Spinal cord (tissue), 10 donors: ENCODE data around the gene MSX1. TPM values are rescaled to one million over a fixed set of nuclear protein-coding genes. Genes with fewer than 3 reads are reported as not detected.
A peak's percentile ranks its signal among the peaks of the same experiment; 100 is the strongest.

Experiments used
- DNase-seq, 6 donors: peaks; one replicate each; pipeline versions ENCODE4 v3.0.0 to v3.0.0-alpha.2; 2013 to 2015; ENCODE audit warnings: low spot score in 6 of 6, low read depth in 4 of 6
- H3K27ac ChIP-seq: one replicate; pipeline ENCODE4 v1.5.1; 2013; ENCODE audit warnings: low read depth, low read length, control low read depth
- H3K27me3 ChIP-seq: one replicate; pipeline ENCODE4 v1.6.1; 2013; ENCODE audit warnings: low read length; ENCODE audit not compliant: control insufficient read depth, insufficient read depth
- H3K36me3 ChIP-seq: one replicate; pipeline ENCODE4 v1.6.1; 2013; ENCODE audit warnings: low read length; ENCODE audit not compliant: control insufficient read depth, insufficient read depth
- H3K4me1 ChIP-seq: one replicate; pipeline ENCODE4 v1.6.1; 2013; ENCODE audit warnings: low read length; ENCODE audit not compliant: control insufficient read depth, insufficient read depth
- H3K4me3 ChIP-seq: one replicate; pipeline ENCODE4 v1.5.1; 2013; ENCODE audit warnings: low read depth, low read length, control low read depth
- H3K9me3 ChIP-seq: one replicate; pipeline ENCODE4 v1.6.1; 2013; ENCODE audit warnings: low read length; ENCODE audit not compliant: control insufficient read depth, insufficient read depth
- WGBS: methylation state at CpG from one replicate; pipeline ENCODE4 v1.1.5; 2013; ENCODE audit warnings: missing lambda C conversion rate; ENCODE audit not compliant: insufficient coverage; 5-methylcytosine and 5-hydroxymethylcytosine counted together
- polyA plus RNA-seq, 2 donors: library from polyadenylated mRNA; unstranded; fragments of 120-200 nt; gene quantifications; one replicate each; pipeline ENCODE4 v1.2.1, GENCODE V29; 2013; ENCODE audit not compliant: insufficient read length in 2 of 2
- total RNA-seq, 2 donors: library from RNA; depleted of rRNA in 1 of 2; stranded (reverse); fragments of 120-200 nt in 1 of 2; fragments of >200 nt in 1 of 2; gene quantifications; one replicate each; pipeline versions ENCODE4 v1.2.3 to v1.2.4, GENCODE V29; 2013 to 2014
- donor health status: healthy.

The MSX1 gene
- total and polyA plus RNA-seq, 4 donors: 1.7 to 48.8 (median 11.0) TPM

- H3K27ac ChIP-seq: no peak overlapping the region
- peak in 1 of 6 donors; percentile 30 for DNase-seq
- no peak overlapping the region for H3K4me3 ChIP-seq
- 52% methylated on average over 15 of the region's 16 CpGs for WGBS
- no peaks in the 10 kb centered on the region for H3K9me3 ChIP-seq
- H3K4me1 ChIP-seq: peaks cover 54% of the 10 kb centered on the region
- peaks cover 92% of the 10 kb centered on the region for H3K27me3 ChIP-seq
- H3K36me3 ChIP-seq: peaks cover 10% of the 10 kb centered on the region
Measured at GRCh38 chr4:4862071-4862551, 2.6 kb downstream of the MSX1 start.

- H3K4me1 ChIP-seq: peaks cover 57% of the 10 kb centered on the region
- 51% methylated on average over 50 of the region's 51 CpGs for WGBS
- peaks cover 10% of the 10 kb centered on the region for H3K36me3 ChIP-seq
- no peak overlapping the region for H3K27ac ChIP-seq
- no peak overlapping the region for H3K4me3 ChIP-seq
- peaks cover 92% of the 10 kb centered on the region for H3K27me3 ChIP-seq
- H3K9me3 ChIP-seq: no peaks in the 10 kb centered on the region
- DNase-seq: peak in 1 of 6 donors; percentile 26
Measured at GRCh38 chr4:4862665-4863482, 3.4 kb downstream of the MSX1 start.

- peak in 1 of 6 donors; percentile 27 for DNase-seq
- H3K9me3 ChIP-seq: no peaks in the 10 kb centered on the region
- WGBS: 21% methylated on average over 25 of the region's 25 CpGs
- H3K27me3 ChIP-seq: peaks cover 94% of the 10 kb centered on the region
- H3K36me3 ChIP-seq: peaks cover 10% of the 10 kb centered on the region
- H3K27ac ChIP-seq: no peak overlapping the region
- no peak overlapping the region for H3K4me3 ChIP-seq
- peaks cover 58% of the 10 kb centered on the region for H3K4me1 ChIP-seq
Measured at GRCh38 chr4:4864443-4864939, 5.0 kb downstream of the MSX1 start.

- DNase-seq: peak in 1 of 6 donors; percentile 29
- Histone ChIP-seq H3K4me1 (peaks cover 63% of the 10 kb centered on the region), H3K36me3 (peaks cover 10% of the 10 kb centered on the region), H3K27ac (no peak overlapping the region), H3K9me3 (no peaks in the 10 kb centered on the region), H3K4me3 (no peak overlapping the region), H3K27me3 (peaks cover 99% of the 10 kb centered on the region)
- WGBS: 13% methylated on average over 30 of the region's 43 CpGs
Measured at GRCh38 chr4:4864940-4865704, 5.7 kb downstream of the MSX1 start.

- peak in 1 of 6 donors; percentile 11 for DNase-seq
- Histone ChIP-seq H3K4me1 (peaks cover 63% of the 10 kb centered on the region), H3K27ac (no peak overlapping the region), H3K36me3 (peaks cover 10% of the 10 kb centered on the region), H3K27me3 (peaks cover 99% of the 10 kb centered on the region), H3K9me3 (no peaks in the 10 kb centered on the region), H3K4me3 (peak overlapping the region; percentile 14)
- 3% methylated on average over 36 of the region's 36 CpGs for WGBS
Measured at GRCh38 chr4:4865705-4866123, 6.2 kb downstream of the MSX1 start.

- Histone ChIP-seq H3K9me3 (no peaks in the 10 kb centered on the region), H3K27me3 (peaks cover 99% of the 10 kb centered on the region), H3K4me1 (peaks cover 63% of the 10 kb centered on the region), H3K27ac (no peak overlapping the region), H3K36me3 (peaks cover 10% of the 10 kb centered on the region), H3K4me3 (peak overlapping the region; percentile 16)
- DNase-seq: peak in 1 of 6 donors; percentile 55
- WGBS: 4% methylated on average over 40 of the region's 44 CpGs
Measured at GRCh38 chr4:4866124-4866865, 6.8 kb downstream of the MSX1 start.

GRCh38 chr4:4866866-4867374 lies 7.5 kb downstream of the MSX1 start:
- WGBS: 2% methylated on average over 41 of the region's 41 CpGs
- Histone ChIP-seq H3K36me3 (peaks cover 10% of the 10 kb centered on the region), H3K9me3 (no peaks in the 10 kb centered on the region), H3K27ac (no peak overlapping the region), H3K4me3 (peak overlapping the region; percentile 16), H3K27me3 (peaks cover 99% of the 10 kb centered on the region), H3K4me1 (peaks cover 64% of the 10 kb centered on the region)
- DNase-seq: peak in 1 of 6 donors; percentile 22

GRCh38 chr4:4867375-4868039 lies 8.0 kb downstream of the MSX1 start:
- H3K4me3 ChIP-seq: no peak overlapping the region

More at GRCh38 chr4:4867375-4868039, 8.0 kb downstream of the MSX1 start:
- WGBS: 8% methylated on average over 34 of the region's 36 CpGs
- Histone ChIP-seq H3K36me3 (peaks cover 7% of the 10 kb centered on the region), H3K9me3 (no peaks in the 10 kb centered on the region), H3K27ac (no peak overlapping the region), H3K4me1 (peaks cover 70% of the 10 kb centered on the region), H3K27me3 (peaks cover 99% of the 10 kb centered on the region)
- peak in 2 of 6 donors; percentile 24 to 47 for DNase-seq
